NAMALWA (cell line): Measurements from ENCODE around the gene HLA-DQA1.
"Not testable (repeated sequence)": the region's sequence is repeated elsewhere in the genome, so short reads cannot be mapped to it uniquely, and the experiment has no call there.

Source experiments
- DNase-seq: peaks from one replicate; pipeline ENCODE4 v3.0.0-alpha.2; 2015; ENCODE audit warnings: low spot score

Gene HLA-DQA1

GRCh38 chr6:32622545-32623401 is 14.4 kb upstream of the HLA-DQA1 start:
- peak; percentile 94 for DNase-seq

DNA sequence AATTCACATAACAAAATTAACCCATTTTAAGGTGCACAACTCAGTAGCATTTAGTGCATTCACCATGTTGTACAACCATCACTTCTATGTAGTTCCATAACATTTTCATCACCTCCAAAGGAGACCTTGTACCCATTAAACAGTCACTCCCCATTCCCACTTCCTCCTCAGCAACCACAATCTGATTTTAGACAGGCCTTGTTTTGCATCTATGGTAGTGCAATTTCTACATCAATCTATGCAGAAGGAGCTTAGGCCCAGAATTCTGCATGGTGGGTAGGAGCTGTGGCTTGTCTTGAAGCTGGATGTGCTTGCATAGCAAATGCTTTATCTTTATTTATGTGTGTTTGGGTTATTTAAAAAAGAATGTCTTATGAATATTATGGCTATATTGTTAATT is 13.5 kb upstream of the HLA-DQA1 start:
- DNase-seq: peak; percentile 68

DNA sequence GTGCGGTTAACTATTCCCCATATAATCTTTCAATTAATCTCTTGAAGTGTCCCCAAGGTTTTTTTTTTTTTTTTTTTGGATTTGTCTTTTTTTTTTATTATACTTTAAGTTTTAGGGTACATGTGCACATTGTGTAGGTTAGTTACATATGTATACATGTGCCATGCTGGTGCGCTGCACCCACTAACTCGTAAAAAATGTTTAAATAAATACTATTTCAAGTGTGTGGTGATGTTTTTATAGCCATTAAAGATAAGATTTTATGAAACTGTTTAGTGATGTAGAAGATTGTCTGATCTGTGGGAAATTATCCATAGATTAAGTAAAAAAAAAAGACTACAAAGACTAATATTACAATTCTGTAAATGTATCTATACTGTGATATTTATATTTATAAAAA is 12.6 kb upstream of the HLA-DQA1 start:
- DNase-seq: no peak

DNA sequence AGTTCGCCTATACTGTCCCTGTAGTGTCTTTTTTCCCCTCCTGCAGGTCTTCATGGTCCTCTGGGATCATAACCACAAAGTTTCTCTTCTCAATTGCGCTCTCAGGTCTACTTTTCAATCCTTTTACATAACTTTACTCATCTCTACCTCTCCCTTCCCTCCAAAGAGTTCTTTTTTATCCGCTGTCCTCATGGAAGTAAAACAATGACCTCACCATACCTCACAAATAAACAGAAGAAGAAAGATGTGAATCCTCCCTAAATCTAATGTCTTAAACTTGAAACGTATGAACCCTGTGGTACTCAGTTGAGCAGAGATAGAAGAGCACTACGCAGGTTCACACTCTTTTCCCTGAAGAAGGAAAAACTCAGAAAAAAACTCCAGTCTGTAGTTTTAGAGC is 12.1 kb upstream of the HLA-DQA1 start:
- no peak for DNase-seq

DNA sequence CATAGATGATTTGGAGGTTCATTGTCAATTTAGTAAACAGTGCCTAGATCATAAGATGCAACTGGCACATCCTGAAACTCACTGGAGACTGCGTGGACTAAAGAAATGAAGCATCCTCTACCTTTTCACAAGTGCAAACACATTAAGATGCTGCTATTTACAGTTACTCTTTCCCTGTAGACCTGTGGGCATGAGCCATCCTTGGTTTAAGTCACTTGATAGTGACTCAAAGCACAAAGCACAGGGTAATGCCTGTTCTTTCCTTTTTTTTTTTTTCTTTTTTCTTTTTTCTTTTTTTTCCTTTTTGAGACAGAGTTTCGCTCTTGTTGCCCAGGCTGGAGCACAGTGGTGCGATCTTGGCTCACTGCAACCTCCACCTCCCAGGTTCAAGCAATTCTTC is 10.0 kb upstream of the HLA-DQA1 start:
- DNase-seq: no peak

DNA sequence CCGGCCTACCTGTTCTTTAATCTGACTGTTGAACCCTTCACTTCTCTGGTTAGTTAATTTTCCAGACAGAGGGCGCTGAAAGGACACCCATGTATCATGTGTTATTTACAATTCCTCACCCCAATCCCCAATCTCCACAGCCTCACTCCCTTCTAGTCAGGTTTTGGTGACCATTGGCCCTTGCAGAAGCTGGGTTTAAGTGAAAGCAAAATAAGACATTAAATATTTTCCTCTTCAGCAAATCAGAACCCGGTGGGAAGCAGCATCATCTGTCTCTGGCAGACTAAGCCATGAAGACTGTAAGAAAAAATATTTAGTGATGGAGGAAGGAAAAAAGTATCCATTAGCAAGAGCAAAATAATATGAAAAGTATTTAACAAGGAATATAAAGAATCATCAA is 9.4 kb upstream of the HLA-DQA1 start:
- DNase-seq: peak; percentile 87

GRCh38 chr6:32629793-32630192 is 7.4 kb upstream of the HLA-DQA1 start:
- not testable (repeated sequence) for DNase-seq

DNA sequence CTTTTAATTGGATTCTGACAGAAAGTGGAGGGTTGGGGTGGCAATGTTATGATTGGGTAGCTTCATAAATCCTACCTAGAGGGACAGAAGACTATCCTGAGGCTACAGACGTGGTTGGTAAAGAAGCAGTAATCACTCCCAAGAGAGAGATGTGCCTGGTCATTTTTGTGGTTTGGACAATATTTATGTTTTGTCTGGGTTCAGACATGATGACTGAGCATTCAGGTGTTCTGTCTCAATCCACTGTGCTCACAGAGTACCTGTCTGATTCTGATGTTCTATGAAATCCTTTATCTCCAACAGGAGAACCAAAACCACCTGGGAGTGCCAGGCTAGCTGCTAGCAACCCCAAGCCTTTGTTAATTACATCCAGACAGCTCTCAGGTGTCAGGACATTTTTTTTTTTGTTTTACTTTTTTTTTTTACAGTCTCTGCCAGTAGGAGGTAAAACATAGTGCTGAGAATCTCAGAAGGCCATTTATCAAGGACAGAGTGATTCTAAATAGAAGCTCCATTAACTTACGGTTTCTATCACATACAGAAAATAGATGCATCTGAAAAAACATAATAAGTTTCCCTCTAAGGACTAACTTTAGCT is 1.6 kb upstream of the HLA-DQA1 start:
- DNase-seq: no peak

DNA sequence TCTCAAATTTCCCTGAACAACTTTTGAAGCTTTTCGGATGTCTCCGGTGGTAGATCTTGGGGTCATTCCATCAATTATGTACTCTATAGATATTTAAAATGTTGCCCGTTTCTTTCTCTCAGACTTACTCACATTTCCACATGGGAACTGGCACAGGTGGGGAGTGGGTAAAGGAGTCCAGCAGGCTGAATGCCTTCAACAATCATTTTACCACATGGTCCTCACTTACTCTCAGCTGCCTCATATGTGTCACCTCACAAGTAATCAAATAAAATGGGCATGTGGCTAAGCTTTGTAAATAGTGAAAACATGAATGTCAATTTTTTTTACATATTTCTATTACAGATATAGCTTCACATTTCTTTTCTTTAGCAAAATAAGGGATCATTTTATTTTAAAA is 677 bp downstream of the HLA-DQA1 start:
- no peak for DNase-seq

DNA sequence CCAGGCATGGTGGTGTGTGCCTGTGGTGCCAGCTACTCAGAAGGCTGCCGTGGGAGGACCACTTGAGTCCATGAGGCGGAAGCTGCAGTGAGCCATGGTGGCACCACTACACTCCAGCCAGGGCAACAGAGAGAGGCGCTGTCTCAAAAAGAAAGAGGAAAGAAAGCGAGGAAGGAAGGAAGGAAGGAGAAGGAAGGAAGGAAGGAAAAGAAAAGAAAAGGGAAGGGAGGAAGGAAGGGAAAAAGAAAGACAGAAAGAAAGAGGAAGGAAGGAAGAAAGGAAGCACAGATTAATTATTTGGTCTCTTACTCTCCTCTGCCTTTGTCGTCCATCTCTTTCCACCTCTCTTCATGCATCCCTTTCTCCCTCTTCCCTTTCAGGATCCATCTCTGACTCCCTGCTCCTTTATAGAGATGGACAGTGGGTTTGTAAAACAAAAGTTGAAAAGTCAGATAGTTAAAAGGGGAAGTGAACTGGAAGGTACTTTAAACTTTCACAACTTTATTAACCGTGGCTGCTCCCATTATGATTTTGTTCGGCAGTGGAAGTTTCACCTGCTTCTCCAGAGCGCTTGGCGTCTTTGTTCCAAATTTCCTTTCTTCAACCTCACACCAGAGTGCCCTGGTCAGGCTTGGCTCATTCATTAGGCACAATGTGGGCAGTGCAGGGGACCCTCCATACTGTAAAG is 1.5 kb downstream of the HLA-DQA1 start:
- DNase-seq: peak; percentile 38

DNA sequence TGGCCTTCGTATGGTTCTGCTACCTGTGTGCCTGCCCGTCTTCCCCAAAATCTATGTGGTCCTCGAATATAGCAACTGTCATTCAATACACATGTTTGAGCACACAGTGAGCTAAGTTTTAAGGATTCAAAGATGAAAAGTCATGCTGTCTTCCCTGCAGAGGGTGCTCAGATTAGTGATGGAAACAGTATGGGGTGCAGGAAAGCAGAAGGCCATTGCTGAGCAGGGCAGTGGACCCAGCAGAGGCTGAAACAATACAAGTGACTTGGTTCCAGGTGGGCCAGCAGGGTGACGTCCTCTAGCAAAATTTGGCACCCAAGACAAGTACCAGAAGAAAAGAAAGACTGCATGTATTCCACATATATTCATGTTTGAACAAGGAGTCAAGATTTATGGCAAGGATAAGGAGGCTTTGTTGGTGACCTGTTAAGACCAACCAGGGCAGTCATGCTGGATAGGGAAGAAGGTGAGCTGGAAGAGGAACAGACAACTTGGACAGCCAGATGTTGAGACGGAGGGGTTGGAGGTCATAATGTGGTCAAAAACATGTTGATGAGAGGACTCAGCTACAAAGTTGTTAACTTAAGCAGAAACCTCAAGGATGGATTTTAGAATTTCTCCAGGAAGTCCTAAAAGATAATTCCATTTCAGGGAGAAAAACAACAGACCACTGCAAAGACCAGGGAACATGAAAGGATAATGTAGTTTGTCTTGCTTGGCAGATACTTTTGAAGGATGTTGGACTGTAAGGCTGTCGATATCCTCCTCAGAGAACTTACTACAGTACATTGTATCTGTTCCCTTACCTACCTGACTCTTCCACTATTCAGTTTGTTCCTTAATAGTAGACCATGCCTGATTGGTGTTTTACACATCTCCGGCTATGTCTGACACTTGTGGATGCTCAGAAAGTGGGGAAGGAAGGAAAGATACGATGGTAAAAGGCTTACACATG is 2.5 kb downstream of the HLA-DQA1 start:
- no peak for DNase-seq

DNA sequence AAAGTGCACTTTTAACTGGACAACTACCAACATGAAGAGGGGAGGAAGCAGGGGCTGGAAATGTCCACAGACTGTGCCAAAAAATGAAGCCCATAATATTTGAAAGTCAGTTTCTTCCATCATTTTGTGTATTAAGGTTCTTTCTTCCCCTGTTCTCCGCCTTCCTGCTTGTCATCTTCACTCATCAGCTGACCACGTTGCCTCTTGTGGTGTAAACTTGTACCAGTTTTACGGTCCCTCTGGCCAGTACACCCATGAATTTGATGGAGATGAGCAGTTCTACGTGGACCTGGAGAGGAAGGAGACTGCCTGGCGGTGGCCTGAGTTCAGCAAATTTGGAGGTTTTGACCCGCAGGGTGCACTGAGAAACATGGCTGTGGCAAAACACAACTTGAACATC is 3.9 kb downstream of the HLA-DQA1 start:
- DNase-seq: no peak

DNA sequence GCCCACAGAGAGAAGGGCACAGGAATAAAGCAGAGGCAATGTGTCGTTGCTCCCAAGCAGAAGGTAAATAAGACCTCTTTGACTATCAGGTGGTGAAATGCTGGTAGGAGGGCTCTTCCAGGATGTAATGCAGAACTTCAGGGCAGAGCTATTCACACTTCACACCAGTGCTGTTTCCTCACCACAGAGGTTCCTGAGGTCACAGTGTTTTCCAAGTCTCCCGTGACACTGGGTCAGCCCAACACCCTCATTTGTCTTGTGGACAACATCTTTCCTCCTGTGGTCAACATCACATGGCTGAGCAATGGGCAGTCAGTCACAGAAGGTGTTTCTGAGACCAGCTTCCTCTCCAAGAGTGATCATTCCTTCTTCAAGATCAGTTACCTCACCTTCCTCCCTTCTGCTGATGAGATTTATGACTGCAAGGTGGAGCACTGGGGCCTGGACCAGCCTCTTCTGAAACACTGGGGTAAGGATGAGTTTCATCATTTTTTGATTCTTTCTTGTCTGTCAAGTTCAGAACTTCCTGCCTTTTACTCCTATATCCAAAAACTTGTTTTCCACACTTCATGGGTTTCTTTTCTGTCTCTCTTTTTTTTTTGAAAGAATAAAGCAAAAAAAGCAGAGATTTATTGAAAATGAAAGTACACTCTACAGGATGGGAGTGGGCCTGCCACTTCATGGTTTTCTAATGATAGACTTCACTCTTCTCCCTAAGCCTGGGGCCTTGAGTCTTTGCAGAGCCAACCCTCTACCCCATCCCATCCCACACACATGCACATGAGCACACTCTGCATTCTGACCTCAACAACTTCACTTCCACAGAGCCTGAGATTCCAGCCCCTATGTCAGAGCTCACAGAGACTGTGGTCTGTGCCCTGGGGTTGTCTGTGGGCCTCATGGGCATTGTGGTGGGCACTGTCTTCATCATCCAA is 4.8 kb downstream of the HLA-DQA1 start:
- DNase-seq: not testable (repeated sequence)

GRCh38 chr6:32642720-32643106 is 5.5 kb downstream of the HLA-DQA1 start:
- no peak for DNase-seq

DNA sequence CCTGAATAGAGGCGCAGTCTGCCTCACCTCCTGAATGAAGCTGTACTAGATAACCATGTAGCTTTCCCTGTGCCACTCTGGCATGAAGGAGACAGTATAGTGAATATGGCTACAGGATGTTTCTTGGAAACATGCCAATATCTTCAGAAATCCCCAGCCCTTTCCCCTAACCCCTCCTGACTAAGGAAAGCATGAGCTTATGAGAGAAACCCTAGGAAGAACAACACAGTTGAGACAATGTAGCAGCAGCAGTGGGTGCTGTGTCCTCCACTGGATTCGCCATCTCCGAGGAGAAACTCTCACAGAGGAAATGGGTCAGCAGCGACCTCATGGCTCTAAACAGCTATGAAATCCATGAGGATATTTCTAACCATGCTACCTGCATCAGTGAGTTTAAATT is 6.7 kb downstream of the HLA-DQA1 start:
- no peak for DNase-seq

- DNase-seq: no peak
These were observed 8.0 kb downstream of the HLA-DQA1 start for GRCh38 chr6:32645047-32645703.

GRCh38 chr6:32655203-32655710 is 18.1 kb downstream of the HLA-DQA1 start:
- no peak for DNase-seq

DNA sequence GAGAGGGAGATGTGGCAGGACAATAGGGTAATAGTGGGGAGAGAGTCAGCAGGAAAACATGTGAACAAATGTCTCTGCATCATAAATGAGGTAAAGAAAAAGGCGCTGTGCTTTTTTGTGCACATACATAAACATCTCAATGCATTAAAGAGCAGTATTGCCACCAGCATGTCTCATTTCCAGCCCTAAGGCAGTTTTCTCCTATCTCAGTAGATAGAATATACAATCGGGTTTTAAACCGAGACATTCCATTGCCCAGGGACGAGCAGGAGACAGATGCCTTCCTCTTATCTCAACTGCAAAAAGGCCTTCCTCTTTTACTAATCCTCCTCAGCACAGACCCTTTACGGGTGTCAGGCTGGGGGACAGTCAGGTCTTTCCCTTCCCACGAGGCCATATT is 20.1 kb downstream of the HLA-DQA1 start:
- DNase-seq: not testable (repeated sequence)

- not testable (repeated sequence) for DNase-seq
These were observed 20.6 kb downstream of the HLA-DQA1 start for GRCh38 chr6:32657819-32658218.

- no peak for DNase-seq
These were observed 21.2 kb downstream of the HLA-DQA1 start for GRCh38 chr6:32658268-32658897.
